Breast epithelium (tissue), 3 donors: Measurements from ENCODE around the gene KASH5.

Experiments
- CTCF ChIP-seq, 3 donors: fragments of 450-650 bp; IDR thresholded peaks; one replicate each; pipeline ENCODE4 v1.5.1; 2016 to 2017; ENCODE audit warnings: antibody characterized with exemption in 3 of 3, mild to moderate bottlenecking in 3 of 3, moderate library complexity in 3 of 3
- POLR2A ChIP-seq: fragments of 450-650 bp; IDR thresholded peaks from one replicate; pipeline ENCODE4 v1.6.1; 2016; ENCODE audit warnings: antibody characterized with exemption, mild to moderate bottlenecking, moderate library complexity
- POLR2AphosphoS5 ChIP-seq, 3 donors: sonication (generic); formaldehyde crosslinking; IDR thresholded peaks; one replicate each; pipeline ENCODE4 v1.6.1; 2017; ENCODE audit warnings: antibody characterized with exemption in 3 of 3

GRCh38 chr19:49387936-49388372 is at the start of gene KASH5:
- TF ChIP-seq POLR2A (no peak), CTCF (IDR thresholded peaks at IDR 0.05) (no peak), POLR2AphosphoS5 (IDR thresholded peaks at IDR 0.05) (no peak)
